Stimulated activated CD8-positive, alpha-beta memory T cell treated with anti-CD3 and anti-CD28 coated beads, Interleukin-7, amount 100 ng/mL, for 24 hours (primary cell): Measurements from ENCODE around the gene GJC1.

Experiments
- DNase-seq: peaks from one replicate; pipeline ENCODE4 v3.0.0-alpha.2; 2020; ENCODE audit warnings: low read depth

Gene GJC1

DNA sequence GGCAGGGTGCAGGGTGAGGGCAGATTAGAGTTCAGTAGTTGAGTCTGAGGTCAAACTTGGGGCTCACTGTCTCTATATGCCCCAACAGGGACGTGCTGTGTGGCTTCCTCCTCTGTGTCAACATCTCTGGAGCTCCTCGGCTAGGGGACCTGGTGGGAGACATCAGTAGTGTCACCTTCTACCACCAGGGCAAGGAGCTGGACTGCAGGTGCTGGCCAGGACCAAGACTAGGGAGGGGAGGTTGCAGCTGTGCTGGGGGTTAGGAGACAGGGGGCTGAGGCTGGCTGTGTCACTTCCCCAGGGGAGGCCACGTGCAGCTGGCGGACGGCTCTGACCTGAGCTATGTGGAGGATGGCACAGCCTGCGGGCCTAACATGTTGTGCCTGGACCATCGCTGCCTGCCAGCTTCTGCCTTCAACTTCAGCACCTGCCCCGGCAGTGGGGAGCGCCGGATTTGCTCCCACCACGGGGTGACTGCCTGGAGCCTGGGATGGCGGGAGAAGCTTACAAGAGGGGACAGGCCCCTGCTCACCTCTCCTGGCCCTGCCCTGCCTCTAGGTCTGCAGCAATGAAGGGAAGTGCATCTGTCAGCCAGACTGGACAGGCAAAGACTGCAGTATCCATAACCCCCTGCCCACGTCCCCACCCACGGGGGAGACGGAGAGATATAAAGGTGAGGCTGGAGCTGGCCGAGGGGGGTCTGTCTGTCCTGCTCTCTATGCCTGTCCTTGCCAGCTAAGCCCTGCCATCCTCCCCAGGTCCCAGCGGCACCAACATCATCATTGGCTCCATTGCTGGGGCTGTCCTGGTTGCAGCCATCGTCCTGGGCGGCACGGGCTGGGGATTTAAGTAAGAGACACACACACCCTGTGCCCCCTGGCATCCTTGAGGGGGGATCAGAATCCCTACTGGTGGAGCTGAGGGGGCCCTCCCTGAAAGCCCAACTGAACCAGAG is 52.4 kb downstream of the GJC1 start:
- no peak for DNase-seq

DNA sequence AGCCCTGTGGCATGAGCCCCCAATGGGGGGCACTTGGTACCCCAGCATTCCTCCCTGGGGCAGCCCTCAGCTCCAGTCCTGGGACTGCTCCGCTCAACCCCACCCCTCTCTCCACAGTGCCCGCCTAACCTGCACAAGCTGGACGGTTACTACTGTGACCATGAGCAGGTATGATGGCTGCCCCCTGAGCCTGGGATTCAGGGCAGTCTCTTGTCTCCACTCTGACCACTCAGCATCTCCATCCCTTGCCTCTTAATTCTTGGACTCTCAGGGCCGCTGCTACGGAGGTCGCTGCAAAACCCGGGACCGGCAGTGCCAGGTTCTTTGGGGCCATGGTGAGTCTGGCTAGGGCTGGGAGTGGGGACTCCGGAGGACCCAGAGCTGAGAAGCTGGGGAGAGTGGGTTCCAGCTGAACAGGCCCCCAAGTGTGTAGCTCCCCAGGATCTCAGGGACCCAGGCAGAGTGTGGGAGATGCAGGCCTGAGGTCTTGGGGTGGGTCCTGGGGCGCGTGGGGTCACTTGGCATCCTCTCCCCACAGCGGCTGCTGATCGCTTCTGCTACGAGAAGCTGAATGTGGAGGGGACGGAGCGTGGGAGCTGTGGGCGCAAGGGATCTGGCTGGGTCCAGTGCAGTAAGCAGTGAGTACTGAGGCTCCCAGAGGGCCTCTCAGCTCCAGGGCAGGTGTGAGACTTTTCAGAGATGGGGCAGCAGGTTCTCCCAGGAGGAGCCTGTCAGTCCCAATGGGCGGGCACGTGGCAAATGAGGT is 53.3 kb downstream of the GJC1 start:
- DNase-seq = no peak

DNA sequence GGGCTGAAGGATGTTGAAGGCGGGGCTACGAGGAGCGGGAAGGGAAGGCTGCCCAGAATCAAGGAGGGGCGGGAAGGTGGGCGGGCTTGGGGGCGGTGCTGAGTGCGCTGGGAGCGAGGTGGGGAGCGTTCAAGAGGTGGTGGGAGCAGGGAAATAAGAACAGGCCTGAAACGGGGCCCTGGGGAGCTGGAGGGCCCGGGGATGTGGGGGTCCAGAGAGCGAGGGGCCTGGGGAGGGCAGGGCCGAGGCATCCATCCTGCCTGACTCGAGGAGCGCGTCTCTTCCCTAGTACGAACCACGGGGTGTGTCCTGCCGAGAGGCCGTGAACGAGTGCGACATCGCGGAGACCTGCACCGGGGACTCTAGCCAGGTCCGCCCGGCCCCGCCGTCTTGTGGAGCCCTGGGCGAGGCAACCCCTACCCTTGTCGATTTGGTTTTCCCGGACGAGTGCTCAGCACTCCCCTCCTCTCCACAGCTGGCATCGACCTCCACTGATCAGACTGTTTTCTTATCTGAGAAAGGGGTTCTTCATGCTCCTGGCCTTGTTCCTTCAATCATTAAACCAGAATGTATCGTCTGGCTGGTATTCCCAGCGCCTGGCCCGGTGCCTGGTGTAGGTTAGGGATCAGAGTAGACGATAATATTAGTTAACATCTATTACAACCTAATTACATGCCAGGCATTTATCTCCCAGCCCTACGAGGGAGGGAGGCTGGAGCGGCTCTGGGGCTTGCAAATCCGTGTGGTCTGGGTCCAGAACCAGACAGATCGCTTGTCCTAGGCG is 54.1 kb downstream of the GJC1 start:
- no peak for DNase-seq

DNA sequence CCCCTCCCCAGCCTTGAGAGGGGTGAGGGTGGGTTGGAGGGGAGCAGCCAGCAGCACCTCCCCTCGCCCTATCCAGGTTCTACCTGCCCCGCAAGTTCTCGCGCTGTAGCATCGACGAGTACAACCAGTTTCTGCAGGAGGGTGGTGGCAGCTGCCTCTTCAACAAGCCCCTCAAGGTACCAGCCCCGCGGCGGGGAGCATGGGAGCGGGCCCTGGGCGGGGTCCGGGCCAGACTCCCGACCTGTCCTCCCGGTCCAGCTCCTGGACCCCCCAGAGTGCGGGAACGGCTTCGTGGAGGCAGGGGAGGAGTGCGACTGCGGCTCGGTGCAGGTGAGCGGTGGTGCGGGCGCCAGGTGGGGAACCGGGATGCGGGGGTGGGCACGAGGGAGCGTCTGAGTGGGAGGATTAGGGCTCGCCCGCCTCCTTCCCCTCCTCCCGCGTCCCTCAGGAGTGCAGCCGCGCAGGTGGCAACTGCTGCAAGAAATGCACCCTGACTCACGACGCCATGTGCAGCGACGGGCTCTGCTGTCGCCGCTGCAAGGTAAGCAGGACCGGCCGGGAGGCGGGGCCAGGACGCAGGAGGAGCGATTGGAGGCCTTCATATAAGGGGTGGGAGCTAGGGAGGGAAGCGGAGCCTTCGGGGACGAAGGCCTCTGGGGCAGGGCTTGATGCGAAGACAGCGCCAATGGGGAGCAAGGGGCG is 54.8 kb downstream of the GJC1 start:
- peak; percentile 97 for DNase-seq

DNA sequence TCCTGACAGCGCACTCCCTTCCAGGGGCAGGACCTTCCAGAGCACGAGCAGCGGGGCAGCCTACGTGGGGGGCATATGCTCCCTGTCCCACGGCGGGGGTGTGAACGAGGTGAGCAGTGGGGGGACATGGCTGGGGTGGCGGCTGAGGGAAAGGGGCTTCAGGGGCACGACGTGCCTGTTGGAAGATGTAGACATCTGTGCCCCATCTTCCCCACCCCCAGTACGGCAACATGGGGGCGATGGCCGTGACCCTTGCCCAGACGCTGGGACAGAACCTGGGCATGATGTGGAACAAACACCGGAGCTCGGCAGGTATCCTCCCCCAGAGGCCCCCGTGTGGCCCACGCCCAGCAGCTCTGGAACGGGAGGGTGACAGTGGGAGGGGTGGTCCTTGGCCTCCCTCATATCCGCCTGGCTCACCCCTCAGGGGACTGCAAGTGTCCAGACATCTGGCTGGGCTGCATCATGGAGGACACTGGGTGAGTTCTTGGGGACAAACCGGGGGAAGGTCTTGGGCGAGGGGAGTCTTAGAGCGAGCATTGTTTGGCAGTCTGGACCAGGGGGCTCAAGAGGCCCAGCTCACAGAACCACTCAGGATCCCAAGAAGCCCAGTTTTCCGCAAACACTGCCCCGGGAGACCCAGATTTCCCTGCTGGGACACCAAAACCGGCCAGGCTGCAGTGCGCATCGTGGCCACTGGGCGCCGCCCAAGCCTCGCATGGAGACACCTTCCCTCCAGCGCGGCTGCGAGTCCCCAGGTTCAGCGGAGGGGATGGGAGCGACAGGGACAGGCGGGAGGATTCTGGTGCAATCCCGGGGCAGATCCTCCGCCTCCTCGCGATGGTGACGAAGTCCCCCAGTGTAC is 55.6 kb downstream of the GJC1 start:
- DNase-seq = peak; percentile 90

DNA sequence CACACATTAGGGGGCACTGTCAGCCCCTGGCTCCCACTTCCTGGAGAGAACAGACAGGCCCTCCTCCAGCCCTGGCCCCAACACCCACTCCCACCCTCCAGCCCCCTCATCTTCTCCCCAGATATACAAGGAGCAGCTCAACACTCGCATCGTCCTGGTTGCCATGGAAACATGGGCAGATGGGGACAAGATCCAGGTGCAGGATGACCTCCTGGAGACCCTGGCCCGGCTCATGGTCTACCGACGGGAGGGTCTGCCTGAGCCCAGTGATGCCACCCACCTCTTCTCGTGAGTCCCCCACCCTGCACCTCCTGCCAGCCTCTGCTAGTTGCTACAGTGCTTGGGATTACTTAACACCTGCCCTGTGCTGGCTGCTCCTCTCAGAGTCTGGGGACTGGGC is 56.9 kb downstream of the GJC1 start:
- no peak for DNase-seq

DNA sequence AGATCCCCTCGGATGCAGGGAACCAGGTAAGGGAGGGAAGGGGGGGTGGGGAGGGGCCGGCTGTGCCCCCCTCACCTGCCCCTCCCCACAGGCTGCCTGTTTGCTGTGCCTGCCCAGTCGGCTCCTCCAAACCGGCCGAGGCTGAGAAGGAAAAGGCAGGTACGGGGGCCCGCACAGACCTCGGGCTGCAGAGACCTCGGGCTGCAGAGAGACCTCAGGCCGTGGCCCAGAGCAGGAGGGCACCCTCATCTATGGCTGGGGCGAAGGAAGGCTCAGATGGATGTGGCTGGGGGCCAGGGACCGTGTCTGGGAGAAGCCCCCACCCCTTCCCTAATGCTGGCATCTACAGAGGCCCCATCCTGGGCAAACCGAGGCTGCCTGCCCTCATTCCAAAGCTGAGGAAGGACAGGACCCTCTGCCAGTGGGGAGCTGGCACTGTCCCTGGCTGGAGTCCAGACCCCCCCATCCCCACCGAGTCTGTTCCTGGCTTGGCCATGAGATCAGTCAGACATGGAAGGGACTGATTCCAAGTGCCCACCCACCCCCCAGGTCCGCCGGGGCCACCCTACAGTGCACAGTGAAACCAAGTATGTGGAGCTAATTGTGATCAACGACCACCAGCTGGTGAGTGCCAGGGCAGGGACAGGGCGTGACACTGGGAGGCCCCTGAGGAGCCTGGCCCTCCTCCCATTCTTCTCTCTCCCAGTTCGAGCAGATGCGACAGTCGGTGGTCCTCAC is 57.6 kb downstream of the GJC1 start:
- no peak for DNase-seq

DNA sequence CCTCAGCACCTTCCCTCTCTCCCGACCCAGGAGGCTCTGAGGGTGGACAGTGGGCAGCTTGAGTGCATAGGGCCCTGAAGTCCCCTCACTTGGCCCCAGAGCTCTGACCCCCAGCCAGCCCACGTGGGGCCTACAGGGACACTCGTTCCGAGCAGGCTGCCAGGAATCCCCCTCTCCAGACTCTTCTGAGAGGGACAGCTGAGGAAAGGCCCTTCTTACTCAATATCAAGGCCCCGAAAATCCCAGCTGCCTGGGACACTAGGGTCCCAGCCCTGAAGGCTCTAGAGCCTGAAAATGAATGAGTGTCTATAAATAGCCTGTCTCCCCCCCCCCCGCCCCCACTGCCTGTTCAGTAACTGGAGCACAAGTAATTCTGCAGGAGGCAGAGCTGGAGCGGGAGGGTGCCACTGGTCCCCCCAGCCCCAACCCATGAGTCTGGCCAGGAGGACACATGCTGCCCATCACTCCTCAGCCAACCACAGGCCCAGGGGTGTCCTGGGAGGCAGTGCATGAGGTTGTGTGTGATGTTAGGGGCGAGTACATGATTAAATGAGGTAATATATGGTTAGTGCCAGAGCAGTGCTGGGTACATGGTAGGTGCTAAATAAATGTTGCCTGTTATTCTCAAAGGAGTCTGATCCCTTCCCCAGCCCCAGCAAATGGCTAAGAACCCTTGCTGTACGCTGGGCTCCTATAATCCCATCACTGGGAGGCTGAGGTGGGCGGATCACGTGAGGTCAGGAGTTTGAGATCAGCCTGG is 59.7 kb downstream of the GJC1 start:
- no peak for DNase-seq

DNA sequence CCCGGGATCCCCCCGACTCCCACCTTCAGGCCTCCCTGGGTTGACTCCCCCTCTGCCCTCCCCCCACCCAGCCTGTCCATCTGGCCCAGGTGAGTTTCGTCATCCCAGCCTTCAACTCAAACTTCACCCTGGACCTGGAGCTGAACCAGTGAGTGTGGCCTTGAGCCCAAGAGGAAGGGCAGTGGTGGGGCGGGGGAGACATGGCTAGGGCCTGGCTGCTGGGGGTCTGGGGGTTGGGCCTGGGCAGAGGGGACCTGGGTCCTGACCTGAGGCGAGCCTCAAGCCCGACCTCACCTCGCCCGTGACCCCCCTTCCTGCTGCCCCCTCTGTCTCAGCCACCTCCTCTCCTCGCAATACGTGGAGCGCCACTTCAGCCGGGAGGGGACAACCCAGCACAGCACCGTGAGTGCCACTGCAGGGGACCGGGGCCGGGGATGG is 60.4 kb downstream of the GJC1 start:
- no peak for DNase-seq

DNA sequence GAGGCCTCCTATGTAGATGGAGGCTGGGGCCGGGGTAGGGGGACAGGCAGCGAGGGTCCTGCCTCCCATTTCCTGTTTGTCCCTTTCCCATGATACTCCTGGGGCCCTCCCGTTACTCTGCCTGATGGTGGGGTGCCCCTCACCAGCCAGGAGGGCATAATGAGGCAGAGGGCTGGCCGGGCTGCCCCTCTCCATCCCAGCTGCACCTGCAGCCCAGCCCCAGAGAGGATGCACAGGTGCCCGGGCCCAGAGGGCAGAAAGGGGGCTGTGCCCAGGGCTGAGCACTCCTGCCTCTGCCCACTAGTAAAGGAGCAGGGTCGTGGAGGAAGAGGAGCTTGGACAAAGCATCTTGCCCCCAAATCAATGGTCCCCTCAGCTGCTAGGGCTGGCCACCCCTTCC is 60.9 kb downstream of the GJC1 start:
- DNase-seq = no peak

DNA sequence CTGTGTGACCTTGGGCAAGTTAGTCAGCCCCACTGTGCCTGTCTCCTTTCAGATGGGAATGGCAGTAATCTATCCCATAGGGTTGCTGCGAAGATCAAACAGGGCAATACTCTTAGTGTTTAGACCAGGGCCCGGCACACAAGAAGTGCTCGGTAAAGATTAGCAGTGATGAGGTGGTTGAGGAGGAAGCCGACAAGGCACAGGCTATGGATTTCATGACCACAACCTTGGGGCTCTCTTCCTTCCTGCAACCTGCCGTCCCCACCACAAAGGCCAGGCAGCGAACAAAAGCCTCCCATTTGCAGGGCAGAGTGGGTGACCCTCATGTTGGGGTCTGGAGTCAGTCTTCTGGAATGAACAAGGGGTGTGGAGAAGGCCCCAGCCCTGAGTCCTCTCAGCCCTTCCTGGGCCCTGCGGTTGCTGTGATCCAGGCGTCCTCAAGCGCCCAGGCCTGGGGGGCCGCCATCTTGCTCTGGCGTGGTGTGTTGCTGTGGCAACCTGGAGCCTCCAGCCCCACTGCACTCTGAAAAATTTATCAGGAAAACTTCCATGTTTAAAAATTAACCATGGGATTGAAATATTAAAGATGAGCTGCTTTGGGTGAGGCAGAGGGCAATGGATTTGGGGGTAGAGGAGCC is 61.5 kb downstream of the GJC1 start:
- no peak for DNase-seq

DNA sequence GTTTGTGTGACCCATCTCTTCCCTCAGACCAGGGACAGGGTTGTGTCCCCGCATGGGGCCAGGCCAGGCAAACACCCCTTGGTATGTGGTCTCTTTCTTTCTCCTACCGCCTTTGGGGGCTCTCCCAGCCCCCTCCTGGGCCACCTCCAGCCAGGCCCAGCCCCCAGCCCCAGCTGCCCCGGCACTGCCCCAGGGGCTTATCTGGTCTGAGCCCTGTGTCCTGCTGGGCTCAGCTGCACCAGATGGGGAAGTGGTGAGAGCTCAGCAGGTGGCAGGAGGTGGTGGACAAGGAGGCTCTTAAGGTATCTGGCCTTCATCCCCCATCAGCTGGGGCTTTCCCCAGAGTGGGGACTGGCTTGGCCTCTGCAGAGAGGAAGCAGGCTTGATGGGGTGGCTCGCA is 62.6 kb downstream of the GJC1 start:
- DNase-seq = no peak

DNA sequence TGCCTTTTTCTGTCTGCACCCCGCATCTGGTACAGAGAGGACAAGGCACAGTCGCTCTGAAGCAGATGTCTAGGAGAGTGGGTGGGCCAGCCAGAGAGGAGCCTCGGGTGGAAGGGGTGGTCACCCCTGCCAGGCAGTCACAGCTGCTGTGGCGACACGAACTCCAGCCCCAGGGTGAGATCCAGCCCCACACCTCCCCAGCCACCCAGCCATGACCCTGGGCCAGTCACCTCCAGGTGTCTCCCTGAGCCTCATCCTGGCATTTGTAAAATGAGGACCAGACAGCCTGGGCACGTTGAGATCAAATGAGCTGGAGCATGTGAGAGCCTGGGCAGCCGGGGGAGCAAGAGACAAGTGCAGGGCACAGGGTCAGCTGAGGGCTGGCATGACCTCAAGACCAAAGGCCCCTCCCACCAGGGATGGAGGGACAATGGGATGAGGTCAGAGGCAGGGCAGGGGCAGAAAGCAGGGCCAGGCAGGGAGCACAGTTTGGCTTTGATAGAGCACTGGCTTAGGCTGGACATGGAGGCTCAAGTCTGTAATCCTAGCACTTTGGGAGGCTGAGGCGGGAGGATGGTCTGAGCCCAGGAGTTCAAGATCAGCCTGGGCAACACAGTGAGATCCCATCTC is 63.6 kb downstream of the GJC1 start:
- no peak for DNase-seq

DNA sequence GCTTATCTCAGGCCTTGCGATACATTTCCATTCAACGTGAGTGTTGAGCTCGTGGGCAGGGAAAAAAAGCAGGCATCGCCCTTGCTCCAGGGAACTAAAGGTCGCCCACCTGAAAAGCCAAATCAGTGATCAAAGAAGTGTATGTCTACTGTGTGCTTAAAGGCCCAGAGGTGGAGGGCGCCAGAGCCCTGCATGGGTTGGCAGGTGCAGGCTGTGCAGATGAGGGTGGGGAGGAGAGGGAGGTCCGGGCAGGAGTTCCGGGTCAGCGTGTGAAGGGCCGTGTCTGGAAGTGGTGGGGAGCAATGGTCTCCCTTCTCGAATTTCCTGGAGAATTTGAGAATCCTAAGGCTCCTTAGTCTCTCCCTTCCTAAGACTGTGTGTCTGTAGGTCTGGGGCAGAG is 64.1 kb downstream of the GJC1 start:
- no peak for DNase-seq

DNA sequence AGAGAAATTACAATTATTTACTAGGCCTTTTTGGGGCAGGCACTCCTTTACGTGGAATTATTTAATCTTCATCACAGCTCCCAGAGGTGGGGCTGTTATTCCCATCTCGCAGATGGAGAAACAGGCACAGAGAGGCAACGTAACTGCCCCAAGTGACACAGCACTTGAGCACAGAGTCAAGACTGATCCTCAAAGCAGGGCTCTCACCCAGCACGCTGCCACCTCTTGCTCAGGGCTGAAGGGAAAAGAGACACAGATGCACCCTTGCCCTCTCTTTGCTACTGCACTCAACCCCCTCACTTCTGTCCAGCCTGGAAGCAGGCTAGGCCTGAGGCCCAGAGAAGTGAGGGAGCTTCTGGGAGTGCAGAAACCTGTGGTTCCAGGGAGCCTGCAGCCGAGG is 66.9 kb downstream of the GJC1 start:
- DNase-seq = no peak

DNA sequence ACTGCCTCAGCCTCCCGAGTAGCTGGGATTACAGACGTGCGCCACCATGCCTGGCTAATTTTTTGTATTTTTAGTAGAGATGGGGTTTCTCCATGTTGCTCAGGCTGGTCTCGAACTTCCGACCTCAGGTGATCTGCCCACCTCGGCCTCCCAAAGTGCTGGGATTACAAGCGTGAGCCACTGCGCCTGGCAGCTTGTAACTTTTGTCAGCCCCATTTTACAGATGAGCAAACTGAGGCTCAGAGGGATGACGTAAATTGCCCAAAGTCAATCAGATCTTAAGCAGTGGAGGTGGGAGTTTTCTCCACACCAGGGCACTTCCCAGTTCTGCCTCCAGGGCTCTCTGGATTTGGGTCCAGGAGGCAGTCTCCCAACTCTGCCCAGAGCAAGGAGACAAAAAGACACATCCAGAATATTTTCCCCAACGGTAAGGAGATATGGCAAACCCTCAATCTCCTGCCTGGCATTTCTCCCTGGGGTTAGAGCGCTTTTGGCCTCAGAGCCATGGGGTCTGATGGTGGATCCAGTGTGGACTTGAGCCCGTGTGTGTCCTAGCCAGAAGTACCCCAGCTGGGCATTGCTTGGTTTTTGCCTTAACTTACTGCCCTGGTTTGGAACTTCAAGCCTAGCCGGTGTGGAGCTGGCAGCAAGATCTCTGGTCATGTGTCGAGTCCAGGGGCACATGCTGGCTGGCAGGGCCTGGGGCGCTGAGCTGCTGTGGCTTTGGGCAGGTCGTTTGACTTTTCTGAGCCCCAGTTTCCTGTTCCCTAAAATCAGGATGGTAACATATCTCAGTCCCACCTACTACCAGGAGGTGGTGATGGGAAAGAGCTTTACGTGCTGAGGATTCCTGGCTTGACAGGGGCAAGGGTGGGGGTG is 67.9 kb downstream of the GJC1 start:
- no peak for DNase-seq
